ENCODE data around the gene AKAP12.

The AKAP12 gene

GRCh38 chr6:151239603-151240035 is at the start of gene AKAP12:
TSS of gene AKAP12 (plus strand) at chr6:151239967. CDS start at chr6:151240563, 596 bp downstream.
- Histone ChIP-seq H3F3A (ENCODE audit: insufficient read depth, low read length) (no peaks in the 10 kb centered on the region), H3K4me3 (ENCODE audit: low read depth, low read length, poor library complexity, severe bottlenecking) (no peak within 1 kb of the TSS), H3K4me2 (ENCODE audit: low read length) (no peak within 1 kb of the TSS), H3K27ac (ENCODE audit: low read depth, low read length, poor library complexity, severe bottlenecking) (no peak within 1 kb of the TSS), H3K79me2 (ENCODE audit: insufficient read depth, low read length) (no peaks in the 10 kb centered on the region), H3K27me3 (ENCODE audit: insufficient read depth, low read length) (no peaks in the 10 kb centered on the region), H3K9me3 (ENCODE audit: low read length) (no peaks in the 10 kb centered on the region), H3K4me1 (ENCODE audit: insufficient read depth, low read length, severe bottlenecking) (no peaks in the 10 kb centered on the region), H3K9me2 (ENCODE audit: low read depth, low read length) (no peaks in the 10 kb centered on the region), H3K9ac (ENCODE audit: low read length) (no peak within 1 kb of the TSS), H2AFZ (ENCODE audit: low read length) (no peak within 1 kb of the TSS), H4K20me1 (ENCODE audit: insufficient read depth, low read length) (no peaks in the 10 kb centered on the region), H3K36me3 (ENCODE audit: insufficient read depth, low read length) (no peaks in the 10 kb centered on the region)
- no peak for TF ChIP-seq CTCF (IDR thresholded peaks at IDR 0.05; ENCODE audit: low read length)
- no peak for TF ChIP-seq EZH2 (IDR thresholded peaks at IDR 0.05; ENCODE audit: borderline replicate concordance, low read length)

- Histone ChIP-seq H3K27ac (ENCODE audit: low read depth, low read length, poor library complexity, severe bottlenecking) (no peak overlapping the region), H3K9ac (ENCODE audit: low read length) (no peak overlapping the region), H3K4me1 (ENCODE audit: insufficient read depth, low read length, severe bottlenecking) (no peaks in the 10 kb centered on the region), H3K4me3 (ENCODE audit: low read depth, low read length, poor library complexity, severe bottlenecking) (no peak overlapping the region), H3K27me3 (ENCODE audit: insufficient read depth, low read length) (no peaks in the 10 kb centered on the region), H3K9me3 (ENCODE audit: low read length) (no peaks in the 10 kb centered on the region), H3F3A (ENCODE audit: insufficient read depth, low read length) (no peaks in the 10 kb centered on the region), H4K20me1 (ENCODE audit: insufficient read depth, low read length) (no peaks in the 10 kb centered on the region), H3K4me2 (ENCODE audit: low read length) (no peak overlapping the region), H3K79me2 (ENCODE audit: insufficient read depth, low read length) (no peaks in the 10 kb centered on the region), H2AFZ (ENCODE audit: low read length) (no peak overlapping the region), H3K36me3 (ENCODE audit: insufficient read depth, low read length) (no peaks in the 10 kb centered on the region), H3K9me2 (ENCODE audit: low read depth, low read length) (no peaks in the 10 kb centered on the region)
- TF ChIP-seq CTCF (IDR thresholded peaks at IDR 0.05; ENCODE audit: low read length) (no peak), EZH2 (IDR thresholded peaks at IDR 0.05; ENCODE audit: borderline replicate concordance, low read length) (no peak)
These were observed 48.2 kb upstream of the AKAP12 start for GRCh38 chr6:151191527-151191926.

GRCh38 chr6:151196555-151196954 is 43.2 kb upstream of the AKAP12 start:
- H3K36me3 ChIP-seq (ENCODE audit: insufficient read depth, low read length) = no peaks in the 10 kb centered on the region
- no peaks in the 10 kb centered on the region for H3K4me1 ChIP-seq (ENCODE audit: insufficient read depth, low read length, severe bottlenecking)
- no peaks in the 10 kb centered on the region for H3F3A ChIP-seq (ENCODE audit: insufficient read depth, low read length)
- H3K79me2 ChIP-seq (ENCODE audit: insufficient read depth, low read length) = no peaks in the 10 kb centered on the region
- H3K9me2 ChIP-seq (ENCODE audit: low read depth, low read length) = no peaks in the 10 kb centered on the region
- no peak for TF ChIP-seq CTCF (IDR thresholded peaks at IDR 0.05; ENCODE audit: low read length)
- no peak for TF ChIP-seq EZH2 (IDR thresholded peaks at IDR 0.05; ENCODE audit: borderline replicate concordance, low read length)
- no peak overlapping the region for H3K27ac ChIP-seq (ENCODE audit: low read depth, low read length, poor library complexity, severe bottlenecking)
- no peak overlapping the region for H2AFZ ChIP-seq (ENCODE audit: low read length)
- H3K9ac ChIP-seq (ENCODE audit: low read length) = no peak overlapping the region
- H4K20me1 ChIP-seq (ENCODE audit: insufficient read depth, low read length) = no peaks in the 10 kb centered on the region
- no peak overlapping the region for H3K4me2 ChIP-seq (ENCODE audit: low read length)
- H3K4me3 ChIP-seq (ENCODE audit: low read depth, low read length, poor library complexity, severe bottlenecking) = no peak overlapping the region
- no peaks in the 10 kb centered on the region for H3K27me3 ChIP-seq (ENCODE audit: insufficient read depth, low read length)
- no peaks in the 10 kb centered on the region for H3K9me3 ChIP-seq (ENCODE audit: low read length)

All from OCI-LY1 (cell line).